DOHH2 (cell line): Measurements from ENCODE around the gene NUP210.

Experiments used
- CTCF ChIP-seq: fragments of 200-600 bp; sonication (generic); IDR thresholded peaks from one replicate; pipeline ENCODE4 v1.5.1; 2014; ENCODE audit warnings: antibody characterized with exemption, mild to moderate bottlenecking, low read depth, low read length; ENCODE audit not compliant: poor library complexity, severe bottlenecking
- EZH2phosphoT487 ChIP-seq: fragments of 200-600 bp; sonication (generic); IDR thresholded peaks from 2 replicates; pipeline ENCODE4 v1.6.1; 2017; ENCODE audit warnings: borderline replicate concordance, mild to moderate bottlenecking, antibody characterized with exemption, low read length, moderate library complexity, mixed read lengths

GRCh38 chr3:13404626-13405452 is 15.3 kb downstream of the NUP210 start:
- TF ChIP-seq CTCF (no peak), EZH2phosphoT487 (no peak)
